ENCODE data around the gene DCBLD1.
"Not testable (repeated sequence)": the region's sequence is repeated elsewhere in the genome, so short reads cannot be mapped to it uniquely, and the experiment has no call there.

Gene DCBLD1

GRCh38 chr6:117512056-117512828 lies 29.8 kb downstream of the DCBLD1 start:
- TF ChIP-seq CTCF (IDR thresholded peaks at IDR 0.05; ENCODE audit: low read depth, low read length), result no peak
- no peak for DNase-seq (ENCODE audit: low read depth in 2 of 2)
- no peak overlapping the region for H3K4me3 ChIP-seq (replicated peaks in 1 of 2; ENCODE audit: low read depth in 2 of 2, low read length in 2 of 2)

- no peak for TF ChIP-seq CTCF (IDR thresholded peaks at IDR 0.05; ENCODE audit: low read depth, low read length)
- DNase-seq (ENCODE audit: low read depth in 2 of 2), result peak in 1 of 2 donors; percentile 39
- H3K4me3 ChIP-seq (replicated peaks in 1 of 2; ENCODE audit: low read depth in 2 of 2, low read length in 2 of 2), result no peak overlapping the region
Measured at GRCh38 chr6:117512987-117513573, 30.6 kb downstream of the DCBLD1 start.

GRCh38 chr6:117513778-117514365 lies 31.4 kb downstream of the DCBLD1 start:
- TF ChIP-seq CTCF (IDR thresholded peaks at IDR 0.05; ENCODE audit: low read depth, low read length), result no peak
- no peak overlapping the region for H3K4me3 ChIP-seq (replicated peaks in 1 of 2; ENCODE audit: low read depth in 2 of 2, low read length in 2 of 2)
- no peak for DNase-seq (ENCODE audit: low read depth in 2 of 2)

GRCh38 chr6:117514655-117515054 lies 32.2 kb downstream of the DCBLD1 start:
- no peak for TF ChIP-seq CTCF (IDR thresholded peaks at IDR 0.05; ENCODE audit: low read depth, low read length)
- no peak overlapping the region for H3K4me3 ChIP-seq (replicated peaks in 1 of 2; ENCODE audit: low read depth in 2 of 2, low read length in 2 of 2)

GRCh38 chr6:117515326-117515725 lies 32.9 kb downstream of the DCBLD1 start:
- DNase-seq (ENCODE audit: low read depth in 2 of 2), result no peak
- H3K4me3 ChIP-seq (replicated peaks in 1 of 2; ENCODE audit: low read depth in 2 of 2, low read length in 2 of 2), result no peak overlapping the region
- TF ChIP-seq CTCF (IDR thresholded peaks at IDR 0.05; ENCODE audit: low read depth, low read length), result no peak

More at GRCh38 chr6:117514655-117515054, 32.2 kb downstream of the DCBLD1 start:
- no peak for DNase-seq (ENCODE audit: low read depth in 2 of 2)

- not testable (repeated sequence) for H3K4me3 ChIP-seq (replicated peaks in 1 of 2; ENCODE audit: low read depth in 2 of 2, low read length in 2 of 2); DNase-seq (ENCODE audit: low read depth in 2 of 2)
Measured at GRCh38 chr6:117517995-117518394, 35.5 kb downstream of the DCBLD1 start.

GRCh38 chr6:117518870-117519269 lies 36.4 kb downstream of the DCBLD1 start:
- H3K4me3 ChIP-seq (replicated peaks in 1 of 2; ENCODE audit: low read depth in 2 of 2, low read length in 2 of 2), result no peak overlapping the region
- no peak for DNase-seq (ENCODE audit: low read depth in 2 of 2)
- no peak for TF ChIP-seq CTCF (IDR thresholded peaks at IDR 0.05; ENCODE audit: low read depth, low read length)

Data from cardiac fibroblast (primary cell).